Parietal lobe (tissue), 1 donor: ENCODE results near the gene CCND2. TPM values are rescaled to one million over a fixed set of nuclear protein-coding genes. Genes with fewer than 3 reads are reported as not detected.

Experiments used
- total RNA-seq: library from RNA; depleted of rRNA; stranded (reverse); fragments of >200 nt; gene quantifications from one replicate; pipeline ENCODE4 v1.2.3, GENCODE V29; 2014

The CCND2 gene
- total RNA-seq, result 301 TPM

DNA sequence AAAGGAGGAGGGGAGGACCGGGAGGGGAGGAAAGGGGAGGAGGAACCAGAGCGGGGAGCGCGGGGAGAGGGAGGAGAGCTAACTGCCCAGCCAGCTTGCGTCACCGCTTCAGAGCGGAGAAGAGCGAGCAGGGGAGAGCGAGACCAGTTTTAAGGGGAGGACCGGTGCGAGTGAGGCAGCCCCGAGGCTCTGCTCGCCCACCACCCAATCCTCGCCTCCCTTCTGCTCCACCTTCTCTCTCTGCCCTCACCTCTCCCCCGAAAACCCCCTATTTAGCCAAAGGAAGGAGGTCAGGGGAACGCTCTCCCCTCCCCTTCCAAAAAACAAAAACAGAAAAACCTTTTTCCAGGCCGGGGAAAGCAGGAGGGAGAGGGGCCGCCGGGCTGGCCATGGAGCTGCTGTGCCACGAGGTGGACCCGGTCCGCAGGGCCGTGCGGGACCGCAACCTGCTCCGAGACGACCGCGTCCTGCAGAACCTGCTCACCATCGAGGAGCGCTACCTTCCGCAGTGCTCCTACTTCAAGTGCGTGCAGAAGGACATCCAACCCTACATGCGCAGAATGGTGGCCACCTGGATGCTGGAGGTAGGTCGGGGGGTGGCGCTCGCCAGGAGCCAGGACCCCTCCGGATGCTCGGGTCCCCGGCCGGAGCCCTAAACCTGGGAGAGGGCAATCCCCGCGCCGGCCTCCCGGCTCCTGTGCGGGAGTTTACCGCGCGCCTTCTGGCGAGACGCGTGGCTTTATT lies at the start of gene CCND2:
Gene CCND2 (plus strand): TSS at position 111 of the 744 bp plus-strand sequence. CDS start 279 bp downstream, at position 390.

DNA sequence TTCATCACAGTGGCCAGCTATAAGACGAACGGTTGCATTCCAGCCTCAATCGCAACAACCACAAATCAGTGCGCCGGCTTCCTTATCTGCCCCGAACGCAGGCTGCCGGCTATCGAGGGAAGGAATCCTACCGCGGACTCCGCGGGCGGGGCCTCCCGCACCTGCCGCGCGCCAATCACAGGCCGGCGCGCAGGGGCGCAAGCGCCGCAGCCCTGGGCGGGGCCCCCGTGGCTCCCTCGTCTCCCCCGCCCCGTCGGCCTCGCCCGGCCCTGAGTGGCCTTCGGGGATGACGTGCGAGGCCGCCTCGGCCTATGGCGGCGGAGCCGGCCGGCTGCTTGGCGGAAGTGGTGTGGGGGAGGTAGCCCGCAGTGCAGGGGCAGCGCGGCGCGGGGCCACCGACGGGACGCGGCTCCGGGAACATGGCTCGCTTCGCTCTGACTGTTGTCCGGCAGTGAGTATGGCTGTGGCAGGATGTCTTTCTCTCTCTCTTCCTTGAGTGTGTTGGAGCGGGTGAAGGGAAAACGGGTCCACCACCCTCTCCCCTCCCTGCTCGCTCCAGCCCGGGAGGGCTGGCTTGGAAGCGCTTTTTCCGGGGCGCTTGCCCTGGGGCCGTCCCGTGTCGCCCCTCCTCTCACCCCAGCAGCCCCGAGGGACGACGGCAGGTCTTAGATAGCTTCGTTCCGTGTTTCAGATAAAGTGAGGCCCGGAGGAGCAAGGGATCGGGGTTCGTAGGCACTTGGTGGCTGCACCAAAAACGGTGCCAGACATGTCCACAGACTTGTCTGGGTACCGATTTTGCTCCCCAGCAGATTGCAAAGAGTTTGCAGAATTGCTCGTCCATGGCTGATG lies 47.5 kb downstream of the CCND2 start, which contains the start of gene TIGAR:
Gene TIGAR (plus strand): TSS at position 361 of the 849 bp plus-strand sequence. CDS start 59 bp downstream, at position 420.

Other genes with a start within 250 kb of the CCND2 start
- gene TIGAR, start 47.5 kb downstream of the CCND2 start, total RNA-seq, result 4.4 TPM
- gene FGF23, start 106.0 kb downstream of the CCND2 start, total RNA-seq, result not detected
- not detected for gene FGF6, start 172.1 kb downstream of the CCND2 start, total RNA-seq